Measurements from ENCODE around the gene SPATA31C1. TPM values are rescaled to one million over a fixed set of nuclear protein-coding genes. Genes with fewer than 3 reads are reported as not detected.

SPATA31C1 gene
- total and polyA plus RNA-seq, 2 donors (not counting 1 experiment from before 2014, with no cell fraction given), result not detected

DNA sequence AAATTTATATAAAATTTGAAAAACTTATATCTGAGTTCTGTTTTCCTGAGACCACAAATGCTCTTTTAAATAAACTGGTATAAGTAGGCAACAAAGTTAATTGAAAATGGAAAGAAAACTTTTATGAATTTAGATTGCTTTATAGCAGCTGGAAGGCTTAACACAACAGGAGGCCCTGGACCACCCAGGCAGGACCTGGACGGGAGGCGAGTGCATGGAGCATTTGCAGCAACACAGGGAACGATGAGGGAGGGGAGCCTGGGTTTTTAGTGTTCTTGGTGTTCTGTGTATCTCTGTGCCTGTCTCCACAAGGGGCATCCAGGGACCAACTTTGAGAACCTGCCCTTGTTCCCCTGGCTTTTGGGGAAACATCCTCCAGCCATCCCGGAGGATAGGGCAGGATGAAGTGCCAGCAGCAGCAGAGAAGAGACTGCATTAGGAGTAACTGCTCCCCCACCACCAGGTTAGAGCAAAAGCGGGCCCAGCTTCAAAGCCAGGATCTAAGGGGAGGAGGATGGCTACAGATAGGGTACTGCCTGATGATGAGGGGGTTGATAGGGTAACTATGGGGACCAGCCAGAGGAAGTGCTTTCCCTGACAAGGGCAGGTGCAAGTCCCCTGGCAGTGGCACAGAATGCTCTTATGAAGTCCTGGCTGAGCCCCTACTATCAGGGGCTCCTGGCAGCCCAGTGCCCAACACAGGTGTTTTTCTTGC, 41.8 kb upstream of the SPATA31C1 start:
- Histone ChIP-seq H4K20me1 (ENCODE audit: control insufficient read depth, extremely low read depth, insufficient read depth, low read length) (no peaks in the 10 kb centered on the region), H3K36me3 (ENCODE audit: control insufficient read depth, insufficient read depth, low read length) (no peaks in the 10 kb centered on the region), H3K4me2 (ENCODE audit: extremely low read depth, insufficient read depth, low read length) (no peak overlapping the region), H3K9ac (ENCODE audit: insufficient read depth, low read length) (no peak overlapping the region), H3K79me2 (ENCODE audit: control insufficient read depth, insufficient read depth, low read length) (no peaks in the 10 kb centered on the region), H3K27ac (ENCODE audit: insufficient read depth, low read length) (no peak overlapping the region), H3K9me3 (ENCODE audit: control insufficient read depth, insufficient read depth, low read depth, low read length) (no peaks in the 10 kb centered on the region), H2AFZ (ENCODE audit: low read length) (no peak overlapping the region), H3K27me3 (ENCODE audit: control insufficient read depth, insufficient read depth, low read length) (no peaks in the 10 kb centered on the region), H3K4me3 (replicated peaks in 1 of 4; ENCODE audit: control extremely low read depth in 1 of 4, insufficient read depth in 1 of 4, low read depth in 3 of 4, low read length in 4 of 4) (no peak overlapping the region), H3K4me1 (ENCODE audit: control insufficient read depth, extremely low read depth, insufficient read depth, low read length) (peaks cover 3% of the 10 kb centered on the region)
- DNase-seq (ENCODE audit: low read depth in 2 of 2), result no peak
- TF ChIP-seq EZH2 (IDR thresholded peaks at IDR 0.05; ENCODE audit: low read length, missing control alignments), result no peak
- TF ChIP-seq, protein P1, sequence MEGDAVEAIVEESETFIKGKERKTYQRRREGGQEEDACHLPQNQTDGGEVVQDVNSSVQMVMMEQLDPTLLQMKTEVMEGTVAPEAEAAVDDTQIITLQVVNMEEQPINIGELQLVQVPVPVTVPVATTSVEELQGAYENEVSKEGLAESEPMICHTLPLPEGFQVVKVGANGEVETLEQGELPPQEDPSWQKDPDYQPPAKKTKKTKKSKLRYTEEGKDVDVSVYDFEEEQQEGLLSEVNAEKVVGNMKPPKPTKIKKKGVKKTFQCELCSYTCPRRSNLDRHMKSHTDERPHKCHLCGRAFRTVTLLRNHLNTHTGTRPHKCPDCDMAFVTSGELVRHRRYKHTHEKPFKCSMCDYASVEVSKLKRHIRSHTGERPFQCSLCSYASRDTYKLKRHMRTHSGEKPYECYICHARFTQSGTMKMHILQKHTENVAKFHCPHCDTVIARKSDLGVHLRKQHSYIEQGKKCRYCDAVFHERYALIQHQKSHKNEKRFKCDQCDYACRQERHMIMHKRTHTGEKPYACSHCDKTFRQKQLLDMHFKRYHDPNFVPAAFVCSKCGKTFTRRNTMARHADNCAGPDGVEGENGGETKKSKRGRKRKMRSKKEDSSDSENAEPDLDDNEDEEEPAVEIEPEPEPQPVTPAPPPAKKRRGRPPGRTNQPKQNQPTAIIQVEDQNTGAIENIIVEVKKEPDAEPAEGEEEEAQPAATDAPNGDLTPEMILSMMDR (conservative IDR thresholded peaks at IDR 0.05 in 1 of 2, IDR thresholded peaks at IDR 0.05 in 1 of 2; ENCODE audit: low read depth in 1 of 2, low read length in 2 of 2), result no peak

DNA sequence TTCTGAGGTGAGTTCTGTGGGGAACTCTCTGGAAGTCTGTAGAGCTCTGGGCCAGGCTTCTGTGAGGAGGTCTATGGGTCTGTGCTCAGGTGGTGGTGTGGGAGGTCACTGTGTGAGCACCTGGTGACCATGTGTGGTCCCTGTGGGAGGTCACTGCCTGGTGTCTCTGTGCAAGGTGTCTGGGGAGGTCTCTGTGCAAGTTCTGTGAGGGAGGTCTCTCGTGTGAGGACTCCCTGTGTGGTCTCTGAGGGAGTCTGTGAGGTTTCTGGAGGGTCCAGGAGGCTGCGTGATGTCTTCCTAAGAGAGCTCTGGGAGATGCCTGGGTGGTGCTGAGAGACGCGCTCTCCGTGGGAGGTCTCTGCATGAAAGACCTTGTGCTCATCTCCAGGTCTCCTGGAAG, 41.1 kb upstream of the SPATA31C1 start:
- no peaks in the 10 kb centered on the region for H3K36me3 ChIP-seq (ENCODE audit: control insufficient read depth, insufficient read depth, low read length)
- no peaks in the 10 kb centered on the region for H3K9me3 ChIP-seq (ENCODE audit: control insufficient read depth, insufficient read depth, low read depth, low read length)
- no peak overlapping the region for H3K9ac ChIP-seq (ENCODE audit: insufficient read depth, low read length)
- no peaks in the 10 kb centered on the region for H3K27me3 ChIP-seq (ENCODE audit: control insufficient read depth, insufficient read depth, low read length)
- H3K4me2 ChIP-seq (ENCODE audit: extremely low read depth, insufficient read depth, low read length), result no peak overlapping the region
- H3K4me1 ChIP-seq (ENCODE audit: control insufficient read depth, extremely low read depth, insufficient read depth, low read length), result peaks cover 3% of the 10 kb centered on the region
- no peaks in the 10 kb centered on the region for H4K20me1 ChIP-seq (ENCODE audit: control insufficient read depth, extremely low read depth, insufficient read depth, low read length)
- no peak for DNase-seq (ENCODE audit: low read depth in 2 of 2)
- TF ChIP-seq, protein P1 (conservative IDR thresholded peaks at IDR 0.05 in 1 of 2, IDR thresholded peaks at IDR 0.05 in 1 of 2; ENCODE audit: low read depth in 1 of 2, low read length in 2 of 2), result no peak
- no peak for TF ChIP-seq EZH2 (IDR thresholded peaks at IDR 0.05; ENCODE audit: low read length, missing control alignments)
- H3K27ac ChIP-seq (ENCODE audit: insufficient read depth, low read length), result no peak overlapping the region
- H3K4me3 ChIP-seq (replicated peaks in 1 of 4; ENCODE audit: control extremely low read depth in 1 of 4, insufficient read depth in 1 of 4, low read depth in 3 of 4, low read length in 4 of 4), result no peak overlapping the region
- no peak overlapping the region for H2AFZ ChIP-seq (ENCODE audit: low read length)
- no peaks in the 10 kb centered on the region for H3K79me2 ChIP-seq (ENCODE audit: control insufficient read depth, insufficient read depth, low read length)

DNA sequence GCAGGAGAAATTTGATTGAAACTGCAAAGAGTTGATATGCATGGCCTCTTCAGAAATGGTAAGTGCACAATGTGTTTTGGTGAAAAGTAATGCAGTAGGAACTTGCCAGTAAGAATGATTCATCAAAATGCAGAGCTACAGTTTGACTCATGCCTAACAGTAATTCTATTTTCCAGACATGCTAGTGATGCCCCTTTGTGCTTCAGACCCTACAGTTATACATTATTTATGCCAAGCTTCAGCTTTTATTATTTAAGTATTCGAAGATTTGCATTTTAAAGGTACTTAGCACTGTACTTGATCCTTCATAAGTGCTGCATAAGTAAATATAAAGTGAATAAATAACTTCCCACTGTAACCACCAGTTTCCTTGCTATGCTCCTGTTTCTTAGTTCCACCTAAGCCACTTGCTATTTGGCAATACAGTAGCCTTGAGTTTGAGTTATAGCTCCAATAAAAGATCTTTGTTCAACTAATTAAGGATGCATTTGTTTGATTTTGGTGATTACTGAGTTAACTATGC, 38.7 kb upstream of the SPATA31C1 start:
- Histone ChIP-seq H3K4me1 (ENCODE audit: control insufficient read depth, extremely low read depth, insufficient read depth, low read length) (peaks cover 3% of the 10 kb centered on the region), H3K36me3 (ENCODE audit: control insufficient read depth, insufficient read depth, low read length) (no peaks in the 10 kb centered on the region), H2AFZ (ENCODE audit: low read length) (no peak overlapping the region), H3K27ac (ENCODE audit: insufficient read depth, low read length) (peak overlapping the region; percentile 26), H3K9me3 (ENCODE audit: control insufficient read depth, insufficient read depth, low read depth, low read length) (no peaks in the 10 kb centered on the region), H3K79me2 (ENCODE audit: control insufficient read depth, insufficient read depth, low read length) (no peaks in the 10 kb centered on the region), H3K9ac (ENCODE audit: insufficient read depth, low read length) (no peak overlapping the region), H4K20me1 (ENCODE audit: control insufficient read depth, extremely low read depth, insufficient read depth, low read length) (no peaks in the 10 kb centered on the region), H3K4me2 (ENCODE audit: extremely low read depth, insufficient read depth, low read length) (peak overlapping the region; percentile 45), H3K4me3 (replicated peaks in 1 of 4; ENCODE audit: control extremely low read depth in 1 of 4, insufficient read depth in 1 of 4, low read depth in 3 of 4, low read length in 4 of 4) (no peak overlapping the region), H3K27me3 (ENCODE audit: control insufficient read depth, insufficient read depth, low read length) (no peaks in the 10 kb centered on the region)
- TF ChIP-seq, protein P1 (conservative IDR thresholded peaks at IDR 0.05 in 1 of 2, IDR thresholded peaks at IDR 0.05 in 1 of 2; ENCODE audit: low read depth in 1 of 2, low read length in 2 of 2), result no peak
- peak; percentile 85 to 91 for DNase-seq (ENCODE audit: low read depth in 2 of 2)

Measured in fibroblast of lung (primary cell).